ENCODE measurements around the gene KCTD20.
"Not testable (repeated sequence)": the region's sequence is repeated elsewhere in the genome, so short reads cannot be mapped to it uniquely, and the experiment has no call there.

KCTD20 gene

DNA sequence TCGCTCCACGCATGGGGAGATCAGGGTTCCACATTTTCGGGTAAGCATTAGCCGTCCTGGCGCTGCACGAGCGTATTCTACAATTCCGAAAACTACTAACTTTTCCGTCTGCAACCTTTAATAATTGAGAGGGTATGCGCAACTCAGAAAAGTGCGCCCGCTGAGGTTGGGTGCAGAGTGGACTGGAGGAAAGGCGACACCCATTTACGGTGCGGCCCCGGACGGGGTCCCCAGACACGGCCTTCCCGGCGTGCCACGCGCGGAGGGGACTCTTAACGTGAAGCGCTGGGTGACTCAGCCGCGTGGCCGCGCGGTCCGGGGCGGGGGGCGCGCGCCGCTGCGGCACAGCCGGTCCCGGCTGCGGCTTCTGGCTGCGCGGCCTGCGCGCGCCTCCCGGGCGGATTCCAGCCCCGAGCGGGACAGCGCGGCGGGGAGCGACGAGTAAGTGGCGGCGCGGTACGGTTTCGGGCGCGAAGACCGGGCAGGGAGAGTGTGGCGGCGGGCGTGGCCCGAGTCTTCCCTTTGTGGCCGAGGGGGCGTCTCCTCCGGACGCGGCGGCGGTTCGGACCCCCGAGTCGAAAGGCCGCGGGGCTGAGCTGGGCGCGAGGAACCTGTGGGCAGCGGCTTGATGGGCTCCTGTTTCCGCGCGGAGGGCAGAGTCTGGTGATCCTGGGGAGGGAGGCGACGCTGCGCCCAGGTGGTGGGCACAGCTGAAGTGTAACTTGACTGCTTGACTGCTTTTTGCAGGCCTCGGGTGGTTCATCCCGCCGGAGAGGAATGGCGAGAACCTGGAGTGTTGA lies at the start of gene KCTD20, which contains the start of gene PXT1:
TSS of gene KCTD20 (plus strand) at position 330 of the 800 bp plus-strand sequence. CDS start 27,098 bp downstream, outside the sequence.
TSS of gene PXT1 (minus strand) at position 184 of the 800 bp plus-strand sequence. CDS start 16,772 bp downstream, outside the sequence.
- DNase-seq (ENCODE audit: low spot score) = peak; percentile 93

DNA sequence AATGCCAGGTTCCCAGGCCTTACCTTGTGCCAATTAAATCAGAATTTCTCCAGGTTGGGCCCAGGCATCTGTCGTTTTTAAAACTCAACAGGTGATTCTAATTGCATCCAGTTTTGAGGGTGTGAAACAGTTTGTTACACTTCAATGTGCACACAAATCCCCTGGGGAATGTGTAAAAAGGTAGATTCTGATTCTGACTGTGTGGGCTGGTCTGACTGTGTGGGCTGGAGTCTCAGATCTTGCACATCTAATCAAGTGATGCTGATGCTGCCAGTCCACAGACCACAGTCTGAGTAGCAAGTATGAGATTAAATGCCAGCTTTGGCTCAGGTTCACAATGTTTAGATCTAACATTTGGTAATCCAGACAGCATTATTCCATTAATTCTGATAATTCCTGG lies 42.8 kb upstream of the KCTD20 start:
- no peak for DNase-seq (ENCODE audit: low spot score)

GRCh38 chr6:36402481-36402880 lies 40.3 kb upstream of the KCTD20 start:
- DNase-seq (ENCODE audit: low spot score) = no peak

- DNase-seq (ENCODE audit: low spot score) = no peak
Observed at GRCh38 chr6:36404164-36404563, 38.6 kb upstream of the KCTD20 start.

DNA sequence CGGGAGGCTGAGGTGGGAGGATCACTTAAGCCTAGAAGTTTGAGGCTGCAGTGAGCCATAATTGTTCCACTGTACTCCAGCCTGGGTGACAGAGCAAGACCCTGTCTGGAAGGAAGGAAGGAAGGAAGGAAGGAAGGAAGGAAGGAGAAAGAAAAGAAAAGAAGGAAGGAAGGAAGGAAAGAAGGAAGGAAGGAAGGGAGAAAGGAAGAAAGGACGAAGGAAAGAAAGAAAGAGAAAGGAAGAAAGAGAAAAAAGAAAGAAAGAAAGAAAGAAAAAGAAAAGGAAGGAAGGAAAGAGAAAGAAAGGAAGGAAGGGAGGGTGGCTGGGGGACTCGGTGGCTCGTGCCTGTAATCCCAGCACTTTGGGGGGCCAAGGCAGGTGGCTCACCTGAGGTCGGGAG lies 33.1 kb upstream of the KCTD20 start:
- not testable (repeated sequence) for DNase-seq (ENCODE audit: low spot score)

DNA sequence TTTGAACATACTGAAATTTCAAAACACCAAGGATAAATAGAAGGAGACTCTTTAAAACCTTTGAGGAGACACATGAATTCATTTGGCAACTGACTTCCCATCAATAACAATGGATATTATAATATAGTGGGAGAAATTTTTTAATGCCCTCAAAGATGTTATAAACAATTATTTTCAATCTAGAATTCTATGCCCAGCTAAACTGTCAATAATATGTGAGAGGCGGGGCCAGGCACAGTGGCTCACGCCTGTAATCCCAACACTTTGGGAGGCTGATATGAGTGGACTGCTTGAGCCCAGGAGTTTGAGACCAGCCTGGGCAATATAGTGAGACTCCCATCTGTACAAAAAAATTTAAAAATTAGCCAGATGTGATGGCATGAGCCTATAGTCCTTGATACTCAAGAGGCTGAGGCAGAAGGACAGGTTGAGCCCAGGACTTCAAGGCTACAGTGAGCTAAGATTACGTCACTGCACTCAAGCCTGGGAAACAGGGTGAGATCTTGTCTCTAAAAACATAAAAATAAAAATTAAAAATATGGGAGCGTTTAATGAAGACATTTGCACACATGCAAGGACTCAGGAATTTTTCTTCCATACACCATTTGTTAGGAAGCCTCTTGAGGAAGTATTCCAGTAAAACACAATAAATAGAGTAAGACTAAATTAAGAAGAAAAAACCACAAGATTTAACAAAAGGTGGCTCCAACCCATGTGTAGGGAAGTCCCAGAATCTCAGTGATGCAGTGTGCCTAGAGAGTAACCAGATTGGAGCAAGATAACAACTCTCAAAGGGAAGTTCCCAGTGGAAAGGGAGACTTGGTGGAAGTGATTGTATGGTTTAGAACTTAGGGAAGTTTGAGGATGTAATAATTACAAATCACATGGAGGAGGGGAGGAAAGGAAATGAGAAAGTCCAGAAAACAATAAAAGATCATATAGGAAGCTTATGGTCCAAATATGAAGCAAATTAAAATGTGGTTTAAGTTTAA lies 29.0 kb upstream of the KCTD20 start:
- no peak for DNase-seq (ENCODE audit: low spot score)

DNA sequence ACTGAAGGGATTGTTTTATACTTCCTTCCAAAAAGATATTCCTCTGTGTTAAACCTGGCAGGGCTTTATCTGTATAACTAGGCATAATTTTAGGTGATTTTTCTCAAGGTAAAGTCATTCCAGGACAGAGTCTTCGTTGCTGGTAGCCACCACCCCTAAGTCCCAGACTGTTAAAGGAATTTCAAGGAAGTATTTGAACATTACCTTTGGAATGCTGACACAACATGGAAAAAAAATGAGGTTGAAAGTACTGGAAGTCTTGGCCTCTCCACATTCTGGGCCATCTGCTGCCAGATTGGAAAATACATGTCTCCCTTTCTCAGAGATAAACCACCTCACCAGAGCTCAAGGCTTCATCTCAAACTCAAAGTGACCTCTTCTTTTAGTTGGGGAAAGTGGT lies 28.3 kb upstream of the KCTD20 start:
- DNase-seq (ENCODE audit: low spot score) = no peak

GRCh38 chr6:36418558-36418957 lies 24.2 kb upstream of the KCTD20 start:
- DNase-seq (ENCODE audit: low spot score) = no peak

- DNase-seq (ENCODE audit: low spot score) = no peak
Observed at GRCh38 chr6:36419310-36419709, 23.5 kb upstream of the KCTD20 start.

DNA sequence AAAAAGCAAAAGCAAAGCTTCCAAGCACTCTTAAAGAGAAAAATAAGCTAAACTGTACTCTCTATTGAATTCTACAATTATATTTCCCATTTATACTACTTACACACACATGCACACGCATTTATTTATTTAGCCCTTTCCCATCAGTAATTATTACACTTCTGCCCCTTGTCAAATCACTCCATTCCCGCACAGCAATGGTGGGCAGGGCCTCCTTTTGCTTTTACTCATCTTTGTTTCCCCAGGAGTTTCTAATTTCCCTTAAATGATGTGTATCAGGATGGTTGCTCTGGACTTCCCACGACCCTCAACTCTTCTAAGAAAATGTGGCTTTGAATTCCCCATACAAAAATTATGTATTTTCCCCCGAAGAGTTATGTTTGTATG lies 20.1 kb upstream of the KCTD20 start:
- no peak for DNase-seq (ENCODE audit: low spot score)

DNA sequence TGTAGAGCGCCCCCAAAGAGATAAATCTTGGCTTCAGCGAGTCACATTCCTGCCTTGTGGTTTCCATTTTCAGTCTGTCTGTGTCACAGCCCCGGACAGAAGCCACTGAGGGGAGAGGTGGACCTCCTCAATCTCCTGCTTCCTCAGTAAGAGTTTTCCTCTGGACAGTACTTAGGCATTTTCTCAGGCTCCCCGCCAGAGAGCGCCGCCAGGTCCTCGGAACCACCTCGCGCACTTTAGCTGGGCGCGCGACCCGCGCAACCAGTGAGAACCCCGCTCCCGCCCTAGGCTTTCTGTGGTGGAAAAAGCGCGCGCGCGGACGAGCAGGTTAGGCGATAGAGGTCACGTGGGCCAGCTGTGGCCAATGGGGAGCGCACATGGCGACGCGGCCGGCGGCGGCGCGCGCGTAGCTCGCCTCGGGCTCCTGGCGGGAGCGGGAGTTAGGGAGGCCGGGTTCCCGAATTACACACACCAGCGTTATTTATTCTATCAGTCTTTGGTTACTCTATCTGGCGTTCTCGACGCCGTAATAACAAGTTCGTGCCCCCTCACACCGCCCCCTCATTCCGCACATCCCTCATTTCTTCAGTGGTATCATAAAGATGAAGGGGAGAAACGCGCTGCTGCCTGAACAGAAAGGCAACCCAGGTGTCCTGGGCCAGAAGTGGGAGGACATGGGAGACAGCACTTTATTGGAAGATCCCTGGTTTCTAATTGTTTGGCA lies 19.5 kb upstream of the KCTD20 start:
- peak; percentile 98 for DNase-seq (ENCODE audit: low spot score)

- no peak for DNase-seq (ENCODE audit: low spot score)
Observed at GRCh38 chr6:36426622-36427021, 16.2 kb upstream of the KCTD20 start.

- no peak for DNase-seq (ENCODE audit: low spot score)
Observed at GRCh38 chr6:36428911-36429310, 13.9 kb upstream of the KCTD20 start.

GRCh38 chr6:36430351-36430750 lies 12.4 kb upstream of the KCTD20 start:
- DNase-seq (ENCODE audit: low spot score) = no peak

GRCh38 chr6:36431197-36431596 lies 11.6 kb upstream of the KCTD20 start:
- DNase-seq (ENCODE audit: low spot score) = no peak

- no peak for DNase-seq (ENCODE audit: low spot score)
Observed at GRCh38 chr6:36432151-36432671, 10.6 kb upstream of the KCTD20 start.

DNA sequence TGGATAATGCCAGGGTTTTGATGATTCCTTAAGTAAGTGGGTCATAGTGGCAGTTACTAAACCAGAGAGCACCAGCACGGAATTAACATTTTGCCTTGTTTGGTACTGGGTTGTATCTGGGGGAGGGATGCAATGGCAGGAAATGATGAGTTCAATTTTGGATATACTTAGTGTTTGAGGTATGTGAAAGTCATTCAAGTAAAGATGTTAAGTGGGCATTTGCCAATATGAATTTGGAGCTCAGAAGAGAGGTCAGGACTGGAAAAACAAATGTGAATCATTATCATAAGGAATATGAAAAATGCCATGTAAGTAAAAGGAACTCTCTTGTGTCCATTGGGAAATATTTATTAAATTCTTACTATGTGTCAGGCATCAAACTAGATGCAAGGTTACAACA lies 6.3 kb upstream of the KCTD20 start:
- no peak for DNase-seq (ENCODE audit: low spot score)

- peak; percentile 100 for DNase-seq (ENCODE audit: low spot score)
Observed at GRCh38 chr6:36441307-36441894, 1.4 kb upstream of the KCTD20 start.

- DNase-seq (ENCODE audit: low spot score) = no peak
Observed at GRCh38 chr6:36442103-36442670, 613 bp upstream of the KCTD20 start.

DNA sequence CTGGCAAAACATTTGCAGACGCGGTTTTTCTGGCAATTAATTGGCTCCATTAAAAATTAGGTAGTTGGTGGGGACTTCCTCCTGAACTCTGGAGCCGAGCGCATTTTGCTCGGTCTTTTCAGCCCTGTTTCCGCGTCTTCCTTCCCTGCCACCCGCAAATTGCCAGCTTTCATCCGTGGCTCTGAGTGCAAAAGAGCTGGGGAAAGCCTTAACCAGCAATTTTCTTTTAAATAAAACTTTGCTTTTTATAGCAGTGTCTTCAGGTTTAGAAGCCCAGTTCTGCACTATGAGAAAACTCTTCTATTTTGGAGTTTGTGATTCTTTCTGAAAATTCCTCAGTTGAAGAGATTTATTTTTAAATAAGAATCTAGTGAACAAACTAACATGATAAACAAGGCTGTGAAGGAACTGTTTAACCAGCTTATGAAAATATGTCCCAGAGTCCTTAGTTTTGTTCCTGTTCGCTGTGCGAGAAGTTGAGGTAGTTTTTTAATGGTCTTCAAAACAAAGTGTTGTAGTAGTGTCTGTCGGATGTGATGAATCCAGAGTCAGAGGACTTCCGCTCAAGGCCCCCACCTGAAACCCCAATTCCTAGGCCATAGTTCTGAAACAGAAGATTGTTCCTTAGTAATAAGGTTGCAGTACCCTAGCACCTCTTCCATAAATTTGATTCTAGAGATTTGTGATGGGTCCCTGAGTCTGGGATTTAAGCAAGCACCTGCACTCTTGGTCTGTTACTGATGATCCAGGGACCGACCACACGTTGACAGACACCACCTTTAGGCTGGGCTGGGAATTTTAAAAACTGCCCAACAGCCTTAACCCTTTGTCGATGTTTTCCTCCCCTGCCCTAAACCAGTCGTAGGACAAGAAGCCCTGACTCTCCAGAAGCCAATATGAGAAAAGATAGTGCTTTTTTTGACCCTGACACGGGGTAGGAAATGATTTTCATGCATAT lies 950 bp downstream of the KCTD20 start:
- DNase-seq (ENCODE audit: low spot score) = peak; percentile 73

All from RKO (cell line).